Liver (tissue), 9 donors: ENCODE results near the gene TBC1D24. TPM values are rescaled to one million over a fixed set of nuclear protein-coding genes. Genes with fewer than 3 reads are reported as not detected.

Source experiments
- DNase-seq: peaks from one replicate; pipeline ENCODE4 v3.0.0-alpha.2; 2017; ENCODE audit warnings: low spot score
- H3K27ac ChIP-seq, 2 donors: one replicate each; pipeline ENCODE4 v1.7.0; 2013; ENCODE audit warnings: inconsistent platforms in 2 of 2, low read length in 2 of 2, control low read depth in 1 of 2, low read depth in 1 of 2, mild to moderate bottlenecking in 1 of 2
- H3K27me3 ChIP-seq, 4 donors: one replicate each; pipeline versions ENCODE4 v1.6.1 to v1.7.0; 2013; ENCODE audit warnings: low read length in 3 of 4, inconsistent platforms in 1 of 4, mild to moderate bottlenecking in 1 of 4, moderate library complexity in 1 of 4; ENCODE audit not compliant: control insufficient read depth in 4 of 4, insufficient read depth in 4 of 4
- H3K36me3 ChIP-seq, 4 donors: one replicate each; pipeline versions ENCODE4 v1.6.1 to v1.7.0; 2013; ENCODE audit warnings: low read length in 3 of 4, mild to moderate bottlenecking in 3 of 4, low read depth in 1 of 4, moderate library complexity in 1 of 4; ENCODE audit not compliant: control insufficient read depth in 4 of 4, insufficient read depth in 3 of 4
- H3K4me1 ChIP-seq, 4 donors: one replicate each; pipeline versions ENCODE4 v1.6.1 to v1.7.0; 2013; ENCODE audit warnings: low read length in 3 of 4, mild to moderate bottlenecking in 3 of 4, moderate library complexity in 1 of 4; ENCODE audit not compliant: control insufficient read depth in 4 of 4, insufficient read depth in 4 of 4
- H3K4me3 ChIP-seq, 3 donors: one replicate each; pipeline versions ENCODE4 v1.6.1 to v1.7.0; 2013; ENCODE audit warnings: low read length in 3 of 3, control low read depth in 1 of 3, low read depth in 1 of 3, mild to moderate bottlenecking in 1 of 3
- H3K9ac ChIP-seq, 2 donors: one replicate each; pipeline ENCODE4 v1.7.0; 2013; ENCODE audit warnings: low read length in 2 of 2, mild to moderate bottlenecking in 2 of 2, moderate library complexity in 2 of 2, control low read depth in 1 of 2, low read depth in 1 of 2
- H3K9me3 ChIP-seq, 4 donors: one replicate each; pipeline versions ENCODE4 v1.6.1 to v1.7.0; 2013; ENCODE audit warnings: low read length in 3 of 4; ENCODE audit not compliant: control insufficient read depth in 4 of 4
- ATF3 ChIP-seq: IDR thresholded peaks from 2 replicates; pipeline ENCODE4 v1.6.1; 2016; ENCODE audit warnings: antibody characterized with exemption
- EGR1 ChIP-seq, 2 donors: IDR thresholded peaks; 2 replicates each; pipeline ENCODE4 v1.6.1; 2016 to 2018; ENCODE audit warnings: antibody characterized with exemption in 2 of 2, low read depth in 2 of 2
- FOXA1 ChIP-seq: IDR thresholded peaks from 2 replicates; pipeline ENCODE4 v1.6.1; 2016; ENCODE audit warnings: antibody characterized with exemption
- FOXA2 ChIP-seq: IDR thresholded peaks from 2 replicates; pipeline ENCODE4 v1.6.1; 2016; ENCODE audit warnings: antibody characterized with exemption
- GABPA ChIP-seq, 2 donors: IDR thresholded peaks in 1 of 2; conservative IDR thresholded peaks in 1 of 2; 2 replicates each; pipeline ENCODE4 v1.6.1; 2016; ENCODE audit warnings: antibody characterized with exemption in 2 of 2, mild to moderate bottlenecking in 1 of 2, moderate library complexity in 1 of 2
- HNF4A ChIP-seq, 2 donors: conservative IDR thresholded peaks; 2 replicates each; pipeline ENCODE4 v1.6.1; 2016; ENCODE audit warnings: antibody characterized with exemption in 2 of 2, mild to moderate bottlenecking in 2 of 2
- HNF4G ChIP-seq: IDR thresholded peaks from 2 replicates; pipeline ENCODE4 v1.6.1; 2016; ENCODE audit warnings: antibody characterized with exemption
- JUND ChIP-seq, 2 donors: IDR thresholded peaks; 2 replicates each; pipeline ENCODE4 v1.6.1; 2016; ENCODE audit warnings: antibody characterized with exemption in 2 of 2
- MAX ChIP-seq: IDR thresholded peaks from 2 replicates; pipeline ENCODE4 v1.6.1; 2016; ENCODE audit warnings: antibody characterized with exemption
- NR2F2 ChIP-seq: IDR thresholded peaks from 2 replicates; pipeline ENCODE4 v1.6.1; 2016; ENCODE audit warnings: antibody characterized with exemption
- RAD21 ChIP-seq, 2 donors: IDR thresholded peaks; 2 replicates each; pipeline ENCODE4 v1.6.1; 2016; ENCODE audit warnings: antibody characterized with exemption in 2 of 2, mild to moderate bottlenecking in 2 of 2
- REST ChIP-seq: IDR thresholded peaks from 2 replicates; pipeline ENCODE4 v1.6.1; 2016; ENCODE audit warnings: antibody characterized with exemption, mild to moderate bottlenecking
- RXRA ChIP-seq, 2 donors: IDR thresholded peaks; 2 replicates each; pipeline ENCODE4 v1.6.1; 2017 to 2018; ENCODE audit warnings: antibody characterized with exemption in 2 of 2, mild to moderate bottlenecking in 1 of 2
- SP1 ChIP-seq: IDR thresholded peaks from 2 replicates; pipeline ENCODE4 v1.6.1; 2018; ENCODE audit warnings: antibody characterized with exemption, mild to moderate bottlenecking
- TAF1 ChIP-seq: conservative IDR thresholded peaks from 2 replicates; pipeline ENCODE4 v1.6.1; 2016; ENCODE audit warnings: antibody characterized with exemption, mild to moderate bottlenecking
- YY1 ChIP-seq: IDR thresholded peaks from 2 replicates; pipeline ENCODE4 v1.6.1; 2016; ENCODE audit warnings: antibody characterized with exemption, mild to moderate bottlenecking
- ZBTB33 ChIP-seq: IDR thresholded peaks from 2 replicates; pipeline ENCODE4 v1.6.1; 2016; ENCODE audit warnings: antibody characterized with exemption
- WGBS: extraction: QIAGEN DNeasy Blood & Tissue Kit; methylation state at CpG from one replicate; pipeline ENCODE4 v1.1.7; 2013; 5-methylcytosine and 5-hydroxymethylcytosine counted together
- polyA plus RNA-seq, 2 donors: library from polyadenylated mRNA; stranded (reverse) in 1 of 2; unstranded in 1 of 2; fragments of 200-250 nt in 1 of 2; fragments of >200 nt in 1 of 2; fragmentation: Nextera tagmentation in 1 of 2; extraction: Ambion mirVana in 1 of 2; gene quantifications; one replicate each; pipeline versions ENCODE4 v1.2.1 to v1.2.3, GENCODE V29; 2013 to 2015
- total RNA-seq, 2 donors: library from RNA; depleted of rRNA; stranded (reverse); fragments of >200 nt; gene quantifications; one replicate each; pipeline ENCODE4 v1.2.3, GENCODE V29; 2014
- donor health status: healthy.
- donor health status: healthy.
- donor health status: healthy.
- donor health status: healthy.
- donor health status: healthy.

Gene TBC1D24
- total and polyA plus RNA-seq, 4 donors: 8.4 to 22.3 (median 11.5) TPM

GRCh38 chr16:2443555-2443954, 31.4 kb upstream of the TBC1D24 start:
- no peak for DNase-seq
- WGBS: 91% methylated on average over 9 of the region's 9 CpGs
- Histone ChIP-seq H3K4me3 (no peak overlapping the region), H3K36me3 (peaks cover 0 to 14% (median under 1%) of the 10 kb centered on the region in 4 donors), H3K9me3 (no peaks in the 10 kb centered on the region), H3K9ac (no peak overlapping the region), H3K27ac (no peak overlapping the region), H3K4me1 (no peaks in the 10 kb centered on the region), H3K27me3 (no peaks in the 10 kb centered on the region)
- TF ChIP-seq HNF4A (conservative IDR thresholded peaks at IDR 0.05) (no peak), FOXA2 (no peak), EGR1 (IDR thresholded peaks at IDR 0.05; ENCODE audit: low read depth in 2 of 2) (no peak), GABPA (IDR thresholded peaks at IDR 0.05 in 1 of 2, conservative IDR thresholded peaks at IDR 0.05 in 1 of 2) (no peak), JUND (IDR thresholded peaks at IDR 0.05) (no peak)

- TF ChIP-seq RAD21 (IDR thresholded peaks at IDR 0.05) (no peak), HNF4G (no peak), HNF4A (conservative IDR thresholded peaks at IDR 0.05) (no peak), ATF3 (no peak), MAX (no peak), FOXA1 (no peak), REST (no peak), ZBTB33 (no peak), FOXA2 (no peak), GABPA (IDR thresholded peaks at IDR 0.05 in 1 of 2, conservative IDR thresholded peaks at IDR 0.05 in 1 of 2) (no peak), TAF1 (no peak), RXRA (IDR thresholded peaks at IDR 0.05) (no peak), JUND (IDR thresholded peaks at IDR 0.05) (no peak), NR2F2 (no peak), YY1 (no peak), SP1 (no peak), EGR1 (IDR thresholded peaks at IDR 0.05; ENCODE audit: low read depth in 2 of 2) (no peak)
- no peaks in the 10 kb centered on the region for H3K27me3 ChIP-seq
- no peak overlapping the region for H3K27ac ChIP-seq
- WGBS: 97% methylated on average over 11 of the region's 11 CpGs
- H3K4me3 ChIP-seq: no peak overlapping the region
- no peaks in the 10 kb centered on the region for H3K4me1 ChIP-seq
- no peaks in the 10 kb centered on the region for H3K9me3 ChIP-seq
- DNase-seq: no peak
- no peak overlapping the region for H3K9ac ChIP-seq
- peaks cover 0 to 14% (median 2%) of the 10 kb centered on the region in 4 donors for H3K36me3 ChIP-seq
Observed at GRCh38 chr16:2447920-2448583, 26.9 kb upstream of the TBC1D24 start.
